Stimulated activated CD4-positive, alpha-beta T cell treated with anti-CD3 and anti-CD28 coated beads, Interleukin-4, amount 100 ng/mL, for 1 hour (primary cell): ENCODE measurements around the gene YAE1.
"Not testable (repeated sequence)": the region's sequence is repeated elsewhere in the genome, so short reads cannot be mapped to it uniquely, and the experiment has no call there.

ENCODE experiments used
- DNase-seq: peaks from one replicate; pipeline ENCODE4 v3.0.0-alpha.2; 2020

Gene YAE1

GRCh38 chr7:39566023-39566921, at the start of gene YAE1:
Gene YAE1, plus strand, starts transcription at chr7:39566404. Its CDS starts 15 bp downstream, at chr7:39566419.
- DNase-seq, result peak; percentile 85

- no peak for DNase-seq
Measured at GRCh38 chr7:39516498-39516897, 49.7 kb upstream of the YAE1 start.

- no peak for DNase-seq
Measured at GRCh38 chr7:39517240-39517639, 49.0 kb upstream of the YAE1 start.

GRCh38 chr7:39525926-39526325, 40.3 kb upstream of the YAE1 start:
- DNase-seq, result no peak

- no peak for DNase-seq
Measured at GRCh38 chr7:39526666-39527065, 39.5 kb upstream of the YAE1 start.

GRCh38 chr7:39527296-39527695, 38.9 kb upstream of the YAE1 start:
- DNase-seq, result no peak

GRCh38 chr7:39527951-39528350, 38.3 kb upstream of the YAE1 start:
- DNase-seq, result no peak

- no peak for DNase-seq
Measured at GRCh38 chr7:39528849-39529248, 37.4 kb upstream of the YAE1 start.

GRCh38 chr7:39529582-39529981, 36.6 kb upstream of the YAE1 start:
- DNase-seq, result no peak

- no peak for DNase-seq
Measured at GRCh38 chr7:39530971-39531370, 35.2 kb upstream of the YAE1 start.

GRCh38 chr7:39531818-39532217, 34.4 kb upstream of the YAE1 start:
- DNase-seq, result no peak

GRCh38 chr7:39532832-39533231, 33.4 kb upstream of the YAE1 start:
- DNase-seq, result no peak

GRCh38 chr7:39534599-39534998, 31.6 kb upstream of the YAE1 start:
- DNase-seq, result no peak

GRCh38 chr7:39535064-39535463, 31.1 kb upstream of the YAE1 start:
- no peak for DNase-seq

GRCh38 chr7:39535720-39536119, 30.5 kb upstream of the YAE1 start:
- no peak for DNase-seq

- no peak for DNase-seq
Measured at GRCh38 chr7:39536951-39537350, 29.3 kb upstream of the YAE1 start.

- DNase-seq, result no peak
Measured at GRCh38 chr7:39539816-39540215, 26.4 kb upstream of the YAE1 start.

GRCh38 chr7:39540320-39540719, 25.9 kb upstream of the YAE1 start:
- no peak for DNase-seq

- no peak for DNase-seq
Measured at GRCh38 chr7:39541511-39541910, 24.7 kb upstream of the YAE1 start.

- DNase-seq, result not testable (repeated sequence)
Measured at GRCh38 chr7:39544774-39545173, 21.4 kb upstream of the YAE1 start.

- no peak for DNase-seq
Measured at GRCh38 chr7:39547336-39547735, 18.9 kb upstream of the YAE1 start.

- no peak for DNase-seq
Measured at GRCh38 chr7:39550411-39550810, 15.8 kb upstream of the YAE1 start.

GRCh38 chr7:39553436-39553835, 12.8 kb upstream of the YAE1 start:
- DNase-seq, result no peak

- DNase-seq, result no peak
Measured at GRCh38 chr7:39554583-39555165, 11.5 kb upstream of the YAE1 start.

- DNase-seq, result no peak
Measured at GRCh38 chr7:39557222-39557621, 9.0 kb upstream of the YAE1 start.
